Stimulated activated naive CD8-positive, alpha-beta T cell treated with anti-CD3 and anti-CD28 coated beads, Interleukin-15, Interleukin-2, amounts not matched to agents 100 ng/mL and 50 ng/mL, for 24 hours (primary cell): Measurements from ENCODE around the gene INSYN1.
"Not testable (repeated sequence)": the region's sequence is repeated elsewhere in the genome, so short reads cannot be mapped to it uniquely, and the experiment has no call there.

Experiments used
- H3K27ac Mint-ChIP-seq: one replicate; pipeline ENCODE4 v1.8.0; 2021; ENCODE audit warnings: mild to moderate bottlenecking, mixed read lengths
- H3K27me3 Mint-ChIP-seq: one replicate; pipeline ENCODE4 v1.8.0; 2021; ENCODE audit warnings: mixed read lengths
- H3K36me3 Mint-ChIP-seq: one replicate; pipeline ENCODE4 v1.8.0; 2021; ENCODE audit warnings: low read depth, mixed read lengths
- H3K4me1 Mint-ChIP-seq: one replicate; pipeline ENCODE4 v1.8.0; 2021; ENCODE audit warnings: low read depth, mixed read lengths
- H3K4me3 Mint-ChIP-seq: one replicate; pipeline ENCODE4 v1.8.0; 2021; ENCODE audit warnings: mild to moderate bottlenecking, mixed read lengths
- H3K9me3 Mint-ChIP-seq: one replicate; pipeline ENCODE4 v1.8.0; 2021; ENCODE audit warnings: mixed read lengths

Gene INSYN1

GRCh38 chr15:73746883-73747282, 6.3 kb downstream of the INSYN1 start:
- Mint-ChIP-seq H3K27ac (no peak overlapping the region), H3K4me3 (no peak overlapping the region), H3K27me3 (peaks cover 20% of the 10 kb centered on the region), H3K4me1 (no peaks in the 10 kb centered on the region), H3K9me3 (no peaks in the 10 kb centered on the region), H3K36me3 (no peaks in the 10 kb centered on the region)

- peaks cover 17% of the 10 kb centered on the region for H3K27me3 Mint-ChIP-seq
Measured at GRCh38 chr15:73746261-73746660, 6.9 kb downstream of the INSYN1 start.

GRCh38 chr15:73745073-73745472, 8.1 kb downstream of the INSYN1 start:
- no peak overlapping the region for H3K4me3 Mint-ChIP-seq
- H3K27ac Mint-ChIP-seq: no peak overlapping the region
- H3K27me3 Mint-ChIP-seq: peaks cover 10% of the 10 kb centered on the region
- H3K9me3 Mint-ChIP-seq: no peaks in the 10 kb centered on the region
- no peaks in the 10 kb centered on the region for H3K36me3 Mint-ChIP-seq
- H3K4me1 Mint-ChIP-seq: no peaks in the 10 kb centered on the region

More at GRCh38 chr15:73746261-73746660, 6.9 kb downstream of the INSYN1 start:
- Mint-ChIP-seq H3K36me3 (no peaks in the 10 kb centered on the region), H3K4me1 (no peaks in the 10 kb centered on the region), H3K27ac (no peak overlapping the region), H3K9me3 (no peaks in the 10 kb centered on the region), H3K4me3 (no peak overlapping the region)

- no peak overlapping the region for H3K4me3 Mint-ChIP-seq
- H3K9me3 Mint-ChIP-seq: no peaks in the 10 kb centered on the region
- no peaks in the 10 kb centered on the region for H3K36me3 Mint-ChIP-seq
- H3K27ac Mint-ChIP-seq: no peak overlapping the region
- H3K4me1 Mint-ChIP-seq: no peaks in the 10 kb centered on the region
- H3K27me3 Mint-ChIP-seq: peaks cover 6% of the 10 kb centered on the region
Measured at GRCh38 chr15:73744293-73744692, 8.9 kb downstream of the INSYN1 start.

GRCh38 chr15:73741321-73741836, 11.8 kb downstream of the INSYN1 start:
- H3K27me3 Mint-ChIP-seq: no peaks in the 10 kb centered on the region
- H3K4me3 Mint-ChIP-seq: no peak overlapping the region
- no peaks in the 10 kb centered on the region for H3K36me3 Mint-ChIP-seq
- no peaks in the 10 kb centered on the region for H3K4me1 Mint-ChIP-seq
- no peak overlapping the region for H3K27ac Mint-ChIP-seq
- no peaks in the 10 kb centered on the region for H3K9me3 Mint-ChIP-seq

GRCh38 chr15:73740152-73741048, 12.8 kb downstream of the INSYN1 start:
- Mint-ChIP-seq H3K27me3 (peaks cover 3% of the 10 kb centered on the region), H3K4me1 (no peaks in the 10 kb centered on the region), H3K27ac (no peak overlapping the region), H3K4me3 (no peak overlapping the region), H3K36me3 (no peaks in the 10 kb centered on the region), H3K9me3 (no peaks in the 10 kb centered on the region)

GRCh38 chr15:73737535-73737934, 15.6 kb downstream of the INSYN1 start:
- no peak overlapping the region for H3K27ac Mint-ChIP-seq
- no peaks in the 10 kb centered on the region for H3K9me3 Mint-ChIP-seq
- no peak overlapping the region for H3K4me3 Mint-ChIP-seq
- H3K4me1 Mint-ChIP-seq: no peaks in the 10 kb centered on the region
- H3K27me3 Mint-ChIP-seq: peaks cover 11% of the 10 kb centered on the region
- H3K36me3 Mint-ChIP-seq: no peaks in the 10 kb centered on the region

- Mint-ChIP-seq H3K4me3 (no peak overlapping the region), H3K9me3 (no peaks in the 10 kb centered on the region), H3K4me1 (no peaks in the 10 kb centered on the region), H3K36me3 (no peaks in the 10 kb centered on the region), H3K27me3 (peaks cover 11% of the 10 kb centered on the region), H3K27ac (no peak overlapping the region)
Measured at GRCh38 chr15:73732930-73733329, 20.2 kb downstream of the INSYN1 start.

GRCh38 chr15:73732051-73732450, 21.1 kb downstream of the INSYN1 start:
- H3K9me3 Mint-ChIP-seq, H3K36me3 Mint-ChIP-seq, H3K4me1 Mint-ChIP-seq, H3K4me3 Mint-ChIP-seq, H3K27ac Mint-ChIP-seq: not testable (repeated sequence)
- peaks cover 11% of the 10 kb centered on the region for H3K27me3 Mint-ChIP-seq

- H3K4me3 Mint-ChIP-seq: no peak overlapping the region
- no peaks in the 10 kb centered on the region for H3K36me3 Mint-ChIP-seq
- H3K9me3 Mint-ChIP-seq: no peaks in the 10 kb centered on the region
- H3K27me3 Mint-ChIP-seq: peaks cover 4% of the 10 kb centered on the region
- H3K27ac Mint-ChIP-seq: no peak overlapping the region
- no peaks in the 10 kb centered on the region for H3K4me1 Mint-ChIP-seq
Measured at GRCh38 chr15:73727330-73727976, 25.7 kb downstream of the INSYN1 start.

GRCh38 chr15:73724212-73724611, 28.9 kb downstream of the INSYN1 start:
- H3K27ac Mint-ChIP-seq: no peak overlapping the region
- H3K4me3 Mint-ChIP-seq: no peak overlapping the region
- no peaks in the 10 kb centered on the region for H3K36me3 Mint-ChIP-seq
- H3K9me3 Mint-ChIP-seq: no peaks in the 10 kb centered on the region
- no peaks in the 10 kb centered on the region for H3K4me1 Mint-ChIP-seq
- H3K27me3 Mint-ChIP-seq: peaks cover 14% of the 10 kb centered on the region

GRCh38 chr15:73723191-73723590, 30.0 kb downstream of the INSYN1 start:
- Mint-ChIP-seq H3K27me3 (peaks cover 22% of the 10 kb centered on the region), H3K4me1 (no peaks in the 10 kb centered on the region), H3K9me3 (no peaks in the 10 kb centered on the region), H3K36me3 (no peaks in the 10 kb centered on the region), H3K27ac (no peak overlapping the region), H3K4me3 (no peak overlapping the region)

GRCh38 chr15:73722425-73722824, 30.7 kb downstream of the INSYN1 start:
- H3K9me3 Mint-ChIP-seq: no peaks in the 10 kb centered on the region
- no peak overlapping the region for H3K27ac Mint-ChIP-seq
- H3K36me3 Mint-ChIP-seq: no peaks in the 10 kb centered on the region
- peaks cover 27% of the 10 kb centered on the region for H3K27me3 Mint-ChIP-seq
- no peak overlapping the region for H3K4me3 Mint-ChIP-seq
- H3K4me1 Mint-ChIP-seq: no peaks in the 10 kb centered on the region

GRCh38 chr15:73718694-73719093, 34.5 kb downstream of the INSYN1 start:
- H3K4me1 Mint-ChIP-seq: no peaks in the 10 kb centered on the region
- peaks cover 27% of the 10 kb centered on the region for H3K27me3 Mint-ChIP-seq

GRCh38 chr15:73717802-73718201, 35.3 kb downstream of the INSYN1 start:
- Mint-ChIP-seq H3K4me1 (no peaks in the 10 kb centered on the region), H3K36me3 (no peaks in the 10 kb centered on the region), H3K4me3 (no peak overlapping the region), H3K27me3 (peaks cover 23% of the 10 kb centered on the region), H3K27ac (no peak overlapping the region), H3K9me3 (no peaks in the 10 kb centered on the region)

More at GRCh38 chr15:73718694-73719093, 34.5 kb downstream of the INSYN1 start:
- no peaks in the 10 kb centered on the region for H3K9me3 Mint-ChIP-seq
- H3K4me3 Mint-ChIP-seq: no peak overlapping the region
- H3K36me3 Mint-ChIP-seq: no peaks in the 10 kb centered on the region
- no peak overlapping the region for H3K27ac Mint-ChIP-seq
